ENCODE results near the gene MED27.
"Not testable (repeated sequence)": the region's sequence is repeated elsewhere in the genome, so short reads cannot be mapped to it uniquely, and the experiment has no call there.

Gene MED27

GRCh38 chr9:131923766-131924165, 155.9 kb downstream of the MED27 start:
- no peak for TF ChIP-seq CTCF (IDR thresholded peaks at IDR 0.05; ENCODE audit: control insufficient read depth, extremely low read depth, insufficient read depth)
- no peak overlapping the region for H3K4me3 ChIP-seq (ENCODE audit: low read depth, low read length)
- DNase-seq (ENCODE audit: low read depth), result no peak

DNA sequence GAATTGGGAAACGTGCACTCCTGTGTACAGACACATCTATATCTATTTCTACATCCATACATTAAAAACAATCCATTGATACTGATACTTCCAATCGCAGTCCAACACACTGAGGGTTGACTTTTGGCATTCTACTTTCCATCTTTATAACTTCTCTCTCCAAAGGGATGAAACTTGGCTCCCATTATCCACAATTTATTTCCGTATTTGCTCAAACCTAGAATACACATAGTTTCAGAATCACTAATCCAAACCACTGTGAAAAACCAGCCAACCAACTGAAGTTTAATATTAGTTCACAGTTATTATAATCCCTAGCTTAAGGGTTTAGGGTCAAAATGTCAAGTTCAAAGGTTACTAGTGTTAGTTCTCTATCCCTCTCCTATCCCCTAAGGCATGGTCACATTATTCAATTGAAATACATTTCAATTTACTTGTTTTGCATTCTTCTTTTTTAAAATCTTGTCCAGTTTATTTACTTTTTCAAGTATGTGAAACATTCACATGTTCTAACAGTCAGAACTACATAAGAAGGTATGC, 156.5 kb downstream of the MED27 start:
- no peak for TF ChIP-seq CTCF (IDR thresholded peaks at IDR 0.05; ENCODE audit: control insufficient read depth, extremely low read depth, insufficient read depth)
- DNase-seq (ENCODE audit: low read depth), result no peak
- H3K4me3 ChIP-seq (ENCODE audit: low read depth, low read length), result no peak overlapping the region

- H3K4me3 ChIP-seq (ENCODE audit: low read depth, low read length); DNase-seq (ENCODE audit: low read depth): not testable (repeated sequence)
These were observed 158.0 kb downstream of the MED27 start for GRCh38 chr9:131921635-131922034.

DNA sequence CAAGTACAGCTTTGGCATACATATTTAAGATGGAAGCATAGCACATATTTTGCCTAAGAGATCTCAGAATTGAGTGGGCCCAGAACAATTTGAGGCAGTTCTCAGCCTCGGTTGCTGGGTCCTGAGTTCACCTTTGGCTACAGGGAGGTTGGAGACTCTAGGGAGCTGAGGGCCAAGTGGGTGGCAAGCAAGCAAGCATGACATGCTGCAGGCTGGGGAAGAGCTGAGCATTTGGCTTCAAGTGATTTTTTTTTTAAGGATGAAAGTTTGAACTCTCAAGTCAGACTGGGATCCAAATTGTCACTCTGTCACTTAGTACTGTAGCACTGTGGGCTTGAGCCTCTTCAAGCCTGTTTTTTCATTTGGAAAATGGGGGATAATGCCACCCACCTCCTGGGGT, 160.5 kb downstream of the MED27 start:
- no peak for TF ChIP-seq CTCF (IDR thresholded peaks at IDR 0.05; ENCODE audit: control insufficient read depth, extremely low read depth, insufficient read depth)
- no peak for DNase-seq (ENCODE audit: low read depth)

DNA sequence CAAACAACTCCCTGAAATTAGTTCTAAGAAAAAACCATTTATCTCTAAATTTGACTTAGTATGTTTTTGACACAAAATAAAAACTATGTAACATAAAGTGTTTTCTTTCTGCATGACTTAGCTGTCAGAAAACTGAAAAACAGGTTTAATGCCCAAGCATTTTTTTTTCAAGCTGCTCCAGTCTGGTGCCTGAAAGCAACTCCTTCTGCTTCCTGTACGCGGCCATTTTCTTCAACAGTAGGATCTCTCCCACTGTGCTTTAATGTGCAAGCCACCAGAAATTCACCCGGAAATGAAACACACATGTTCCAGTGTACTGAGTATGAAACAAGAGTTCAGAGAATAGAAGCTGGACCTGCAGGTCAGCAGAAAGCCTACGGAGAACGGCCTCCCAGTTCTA, 161.2 kb downstream of the MED27 start:
- no peak for DNase-seq (ENCODE audit: low read depth)
- H3K4me3 ChIP-seq (ENCODE audit: low read depth, low read length), result no peak overlapping the region
- TF ChIP-seq CTCF (IDR thresholded peaks at IDR 0.05; ENCODE audit: control insufficient read depth, extremely low read depth, insufficient read depth), result no peak

More for the DNA sequence above, 160.5 kb downstream of the MED27 start:
- no peak overlapping the region for H3K4me3 ChIP-seq (ENCODE audit: low read depth, low read length)

DNA sequence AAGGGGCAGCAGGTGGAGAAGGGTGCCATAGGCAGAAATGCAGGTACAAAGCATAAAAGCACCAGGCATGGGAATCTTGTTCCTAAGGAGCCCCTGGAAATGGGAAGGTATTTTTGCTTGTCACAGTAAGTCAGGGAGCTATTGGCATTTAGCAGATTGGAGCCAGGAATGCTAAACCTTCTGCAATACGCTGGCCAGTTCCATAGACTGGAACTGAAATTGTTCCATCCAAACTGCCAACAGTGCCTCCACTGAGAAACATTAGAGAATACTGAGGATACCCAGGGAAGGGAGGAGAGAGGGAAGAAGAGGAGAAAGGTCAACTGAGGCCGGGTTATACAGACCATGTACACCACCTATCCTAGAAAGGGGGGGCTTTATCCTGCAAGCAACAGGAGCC, 162.7 kb downstream of the MED27 start:
- no peak for TF ChIP-seq CTCF (IDR thresholded peaks at IDR 0.05; ENCODE audit: control insufficient read depth, extremely low read depth, insufficient read depth)
- no peak for DNase-seq (ENCODE audit: low read depth)
- no peak overlapping the region for H3K4me3 ChIP-seq (ENCODE audit: low read depth, low read length)

DNA sequence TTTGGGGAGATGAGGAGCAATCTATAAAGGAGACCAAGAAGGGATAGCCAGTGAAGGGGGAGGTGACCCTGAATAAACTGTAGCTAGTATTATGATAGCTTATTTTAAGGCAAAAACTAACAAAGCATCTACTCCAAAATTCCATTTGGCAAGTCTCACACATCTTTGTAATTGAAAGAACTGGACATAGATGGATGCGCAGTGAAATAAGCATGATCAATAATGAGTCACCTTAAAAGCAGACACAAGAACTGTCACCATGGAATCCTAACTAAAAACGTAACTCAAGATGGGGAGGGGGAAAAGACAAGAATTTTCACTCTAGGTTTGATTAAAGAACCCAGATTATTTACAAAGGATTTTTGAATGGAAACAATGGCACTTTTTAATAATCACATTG, 164.5 kb downstream of the MED27 start:
- TF ChIP-seq CTCF (IDR thresholded peaks at IDR 0.05; ENCODE audit: control insufficient read depth, extremely low read depth, insufficient read depth), result no peak
- no peak for DNase-seq (ENCODE audit: low read depth)
- H3K4me3 ChIP-seq (ENCODE audit: low read depth, low read length), result no peak overlapping the region
